Measurements from ENCODE around the gene MASP1.

MASP1 gene

GRCh38 chr3:187281191-187281714 lies 10.3 kb downstream of the MASP1 start:
- H3K79me2 ChIP-seq (ENCODE audit: insufficient read depth, low read length) = no peaks in the 10 kb centered on the region
- H3F3A ChIP-seq (ENCODE audit: insufficient read depth, low read length) = no peaks in the 10 kb centered on the region
- no peaks in the 10 kb centered on the region for H4K20me1 ChIP-seq (ENCODE audit: insufficient read depth, low read length)
- H3K4me1 ChIP-seq (ENCODE audit: insufficient read depth, low read length, severe bottlenecking) = no peaks in the 10 kb centered on the region
- H3K9ac ChIP-seq (ENCODE audit: low read length) = no peak overlapping the region
- no peak overlapping the region for H3K27ac ChIP-seq (ENCODE audit: low read depth, low read length, poor library complexity, severe bottlenecking)
- no peaks in the 10 kb centered on the region for H3K9me3 ChIP-seq (ENCODE audit: low read length)
- H3K36me3 ChIP-seq (ENCODE audit: insufficient read depth, low read length) = no peaks in the 10 kb centered on the region
- no peaks in the 10 kb centered on the region for H3K27me3 ChIP-seq (ENCODE audit: insufficient read depth, low read length)
- H3K9me2 ChIP-seq (ENCODE audit: low read depth, low read length) = no peaks in the 10 kb centered on the region
- no peak overlapping the region for H2AFZ ChIP-seq (ENCODE audit: low read length)
- H3K4me3 ChIP-seq (ENCODE audit: low read depth, low read length, poor library complexity, severe bottlenecking) = no peak overlapping the region
- TF ChIP-seq CTCF (IDR thresholded peaks at IDR 0.05; ENCODE audit: low read length) (no peak), EZH2 (IDR thresholded peaks at IDR 0.05; ENCODE audit: borderline replicate concordance, low read length) (no peak)
- H3K4me2 ChIP-seq (ENCODE audit: low read length) = no peak overlapping the region

GRCh38 chr3:187280644-187281043 lies 10.9 kb downstream of the MASP1 start:
- no peaks in the 10 kb centered on the region for H3F3A ChIP-seq (ENCODE audit: insufficient read depth, low read length)
- no peaks in the 10 kb centered on the region for H3K36me3 ChIP-seq (ENCODE audit: insufficient read depth, low read length)
- no peak overlapping the region for H3K4me2 ChIP-seq (ENCODE audit: low read length)
- H3K9me3 ChIP-seq (ENCODE audit: low read length) = no peaks in the 10 kb centered on the region
- no peak overlapping the region for H3K9ac ChIP-seq (ENCODE audit: low read length)
- no peak overlapping the region for H3K4me3 ChIP-seq (ENCODE audit: low read depth, low read length, poor library complexity, severe bottlenecking)
- TF ChIP-seq CTCF (IDR thresholded peaks at IDR 0.05; ENCODE audit: low read length) (no peak), EZH2 (IDR thresholded peaks at IDR 0.05; ENCODE audit: borderline replicate concordance, low read length) (no peak)
- H3K79me2 ChIP-seq (ENCODE audit: insufficient read depth, low read length) = no peaks in the 10 kb centered on the region
- H3K27ac ChIP-seq (ENCODE audit: low read depth, low read length, poor library complexity, severe bottlenecking) = no peak overlapping the region
- no peaks in the 10 kb centered on the region for H3K4me1 ChIP-seq (ENCODE audit: insufficient read depth, low read length, severe bottlenecking)
- H4K20me1 ChIP-seq (ENCODE audit: insufficient read depth, low read length) = no peaks in the 10 kb centered on the region
- no peak overlapping the region for H2AFZ ChIP-seq (ENCODE audit: low read length)
- H3K27me3 ChIP-seq (ENCODE audit: insufficient read depth, low read length) = no peaks in the 10 kb centered on the region
- no peaks in the 10 kb centered on the region for H3K9me2 ChIP-seq (ENCODE audit: low read depth, low read length)

GRCh38 chr3:187277129-187277462 lies 14.4 kb downstream of the MASP1 start:
- Histone ChIP-seq H2AFZ (ENCODE audit: low read length) (no peak overlapping the region), H3K9ac (ENCODE audit: low read length) (no peak overlapping the region), H3K4me1 (ENCODE audit: insufficient read depth, low read length, severe bottlenecking) (no peaks in the 10 kb centered on the region), H4K20me1 (ENCODE audit: insufficient read depth, low read length) (no peaks in the 10 kb centered on the region), H3K9me2 (ENCODE audit: low read depth, low read length) (no peaks in the 10 kb centered on the region), H3K9me3 (ENCODE audit: low read length) (no peaks in the 10 kb centered on the region), H3K79me2 (ENCODE audit: insufficient read depth, low read length) (no peaks in the 10 kb centered on the region), H3K36me3 (ENCODE audit: insufficient read depth, low read length) (no peaks in the 10 kb centered on the region), H3K27ac (ENCODE audit: low read depth, low read length, poor library complexity, severe bottlenecking) (no peak overlapping the region), H3F3A (ENCODE audit: insufficient read depth, low read length) (no peaks in the 10 kb centered on the region), H3K4me2 (ENCODE audit: low read length) (no peak overlapping the region), H3K27me3 (ENCODE audit: insufficient read depth, low read length) (no peaks in the 10 kb centered on the region), H3K4me3 (ENCODE audit: low read depth, low read length, poor library complexity, severe bottlenecking) (no peak overlapping the region)
- TF ChIP-seq CTCF (IDR thresholded peaks at IDR 0.05; ENCODE audit: low read length) (no peak), EZH2 (IDR thresholded peaks at IDR 0.05; ENCODE audit: borderline replicate concordance, low read length) (no peak)
